Peyer's patch (tissue), 4 donors: ENCODE results near the gene SOX6. TPM values are rescaled to one million over a fixed set of nuclear protein-coding genes. Genes with fewer than 3 reads are reported as not detected.

Source experiments
- DNase-seq, 3 donors: peaks; one replicate each; pipeline ENCODE4 v3.0.0-alpha.2; 2017 to 2019
- H3K27ac ChIP-seq, 4 donors: fragments of 200-600 bp; sonication (generic); one replicate each; pipeline ENCODE4 v1.5.1; 2016 to 2019
- H3K27me3 ChIP-seq, 2 donors: fragments of 200-600 bp; sonication (generic); one replicate each; pipeline ENCODE4 v1.5.1; 2019
- H3K36me3 ChIP-seq, 3 donors: fragments of 200-600 bp; sonication (generic); one replicate each; pipeline ENCODE4 v1.5.1; 2016 to 2019
- H3K4me1 ChIP-seq, 4 donors: fragments of 200-600 bp; sonication (generic); one replicate each; pipeline ENCODE4 v1.5.1; 2016 to 2019
- H3K4me3 ChIP-seq, 4 donors: fragments of 200-600 bp; sonication (generic); 1 replicate in 3 of 4; 2 replicates in 1 of 4; pipeline ENCODE4 v1.5.1; 2016 to 2019; ENCODE audit warnings: mild to moderate bottlenecking in 1 of 4
- H3K9me3 ChIP-seq, 4 donors: fragments of 200-600 bp; sonication (generic); one replicate each; pipeline ENCODE4 v1.5.1; 2016 to 2019; ENCODE audit warnings: mild to moderate bottlenecking in 1 of 4
- CTCF ChIP-seq, 6 experiments: fragments of 450-650 bp in 4 of 6; fragments of 200-600 bp in 2 of 6; sonication (generic) in 1 of 6; IDR thresholded peaks; one replicate each; pipeline ENCODE4 v1.5.1; 2017 to 2019; ENCODE audit warnings: antibody characterized with exemption in 6 of 6, mild to moderate bottlenecking in 3 of 6, moderate library complexity in 1 of 6
- POLR2A ChIP-seq, 2 donors: fragments of 450-650 bp; IDR thresholded peaks; one replicate each; pipeline ENCODE4 v1.5.1; 2017; ENCODE audit warnings: antibody characterized with exemption in 2 of 2, mild to moderate bottlenecking in 2 of 2, moderate library complexity in 2 of 2
- total RNA-seq, 4 donors: library from RNA; depleted of rRNA; stranded (reverse); fragments of >200 nt; gene quantifications; one replicate each; pipeline ENCODE4 v1.1.0, GENCODE V29; 2016

The SOX6 gene
- total RNA-seq, 4 donors from 2014 or later: 144 to 205 (median 161) TPM

GRCh38 chr11:16193897-16194381, 162.4 kb downstream of the SOX6 start:
- no peak for DNase-seq
- H3K9me3 ChIP-seq: no peaks in the 10 kb centered on the region
- H3K4me3 ChIP-seq: no peak overlapping the region
- no peak overlapping the region for H3K27ac ChIP-seq
- no peaks in the 10 kb centered on the region for H3K27me3 ChIP-seq
- H3K36me3 ChIP-seq: no peaks in the 10 kb centered on the region
- TF ChIP-seq POLR2A (IDR thresholded peaks at IDR 0.05): no peak
- TF ChIP-seq CTCF (IDR thresholded peaks at IDR 0.05): no peak
- H3K4me1 ChIP-seq: no peaks in the 10 kb centered on the region

GRCh38 chr11:16191868-16192240, 164.5 kb downstream of the SOX6 start:
- no peaks in the 10 kb centered on the region for H3K27me3 ChIP-seq
- TF ChIP-seq POLR2A (IDR thresholded peaks at IDR 0.05): no peak
- no peak for TF ChIP-seq CTCF (IDR thresholded peaks at IDR 0.05)

GRCh38 chr11:16191212-16191867, 165.0 kb downstream of the SOX6 start:
- Histone ChIP-seq H3K27me3 (no peaks in the 10 kb centered on the region), H3K27ac (no peak overlapping the region), H3K4me1 (no peaks in the 10 kb centered on the region), H3K9me3 (no peaks in the 10 kb centered on the region), H3K36me3 (no peaks in the 10 kb centered on the region), H3K4me3 (no peak overlapping the region)
- TF ChIP-seq POLR2A (IDR thresholded peaks at IDR 0.05) (no peak), CTCF (IDR thresholded peaks at IDR 0.05) (peak in 1 of 6 experiments; percentile 25)
- no peak for DNase-seq

More at GRCh38 chr11:16191868-16192240, 164.5 kb downstream of the SOX6 start:
- H3K4me3 ChIP-seq: no peak overlapping the region
- H3K4me1 ChIP-seq: no peaks in the 10 kb centered on the region
- no peak overlapping the region for H3K27ac ChIP-seq
- H3K36me3 ChIP-seq: no peaks in the 10 kb centered on the region
- DNase-seq: no peak
- no peaks in the 10 kb centered on the region for H3K9me3 ChIP-seq

- Histone ChIP-seq H3K36me3 (no peaks in the 10 kb centered on the region), H3K4me3 (peak overlapping the region in 1 of 4 donors; percentile 6), H3K27ac (peak overlapping the region in 1 of 4 donors; percentile 22), H3K4me1 (peaks cover 0 to 8% (median 0%) of the 10 kb centered on the region in 4 donors), H3K27me3 (no peaks in the 10 kb centered on the region), H3K9me3 (no peaks in the 10 kb centered on the region)
- TF ChIP-seq CTCF (IDR thresholded peaks at IDR 0.05) (no peak), POLR2A (IDR thresholded peaks at IDR 0.05) (no peak)
- peak in 2 of 3 donors; percentile 54 to 76 for DNase-seq
These were observed 169.7 kb downstream of the SOX6 start for GRCh38 chr11:16186680-16187079.

GRCh38 chr11:16185042-16185441, 171.3 kb downstream of the SOX6 start:
- H3K36me3 ChIP-seq: no peaks in the 10 kb centered on the region
- no peak overlapping the region for H3K4me3 ChIP-seq
- peak overlapping the region in 2 of 4 donors; percentile 56 to 66 for H3K27ac ChIP-seq
- no peaks in the 10 kb centered on the region for H3K9me3 ChIP-seq
- no peak for DNase-seq
- H3K27me3 ChIP-seq: no peaks in the 10 kb centered on the region
- no peak for TF ChIP-seq POLR2A (IDR thresholded peaks at IDR 0.05)
- TF ChIP-seq CTCF (IDR thresholded peaks at IDR 0.05): no peak
- peaks cover 0 to 8% (median 0%) of the 10 kb centered on the region in 4 donors for H3K4me1 ChIP-seq
